Activated gamma-delta T cell (primary cell): ENCODE data around the gene CCDC171.
"Not testable (repeated sequence)": the region's sequence is repeated elsewhere in the genome, so short reads cannot be mapped to it uniquely, and the experiment has no call there.

Experiments
- DNase-seq: peaks from one replicate; lab custom pipeline; 2025; lab: John Stamatoyannopoulos, UW

CCDC171 gene

GRCh38 chr9:15761551-15761950, 208.7 kb downstream of the CCDC171 start:
- DNase-seq: no peak

DNA sequence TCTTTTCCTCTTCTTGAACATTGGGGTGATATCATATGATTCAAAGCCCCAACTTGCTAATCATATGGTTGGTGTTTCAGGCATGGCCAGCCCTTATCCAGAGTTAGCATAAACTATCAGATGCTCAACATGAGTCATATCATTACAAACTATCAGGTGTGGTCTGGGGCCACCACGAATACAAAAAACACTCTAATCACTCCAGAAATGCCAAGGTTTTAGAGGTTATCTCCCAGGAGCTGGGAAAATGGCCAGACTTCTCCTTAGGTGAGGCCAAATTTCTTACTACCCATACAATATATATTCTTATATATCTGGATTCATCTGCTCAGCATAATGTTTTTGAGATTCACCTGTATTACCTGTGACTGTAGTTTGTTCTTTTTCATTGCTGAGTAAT, 210.5 kb downstream of the CCDC171 start:
- DNase-seq: no peak

GRCh38 chr9:15764131-15764530, 211.3 kb downstream of the CCDC171 start:
- no peak for DNase-seq

DNA sequence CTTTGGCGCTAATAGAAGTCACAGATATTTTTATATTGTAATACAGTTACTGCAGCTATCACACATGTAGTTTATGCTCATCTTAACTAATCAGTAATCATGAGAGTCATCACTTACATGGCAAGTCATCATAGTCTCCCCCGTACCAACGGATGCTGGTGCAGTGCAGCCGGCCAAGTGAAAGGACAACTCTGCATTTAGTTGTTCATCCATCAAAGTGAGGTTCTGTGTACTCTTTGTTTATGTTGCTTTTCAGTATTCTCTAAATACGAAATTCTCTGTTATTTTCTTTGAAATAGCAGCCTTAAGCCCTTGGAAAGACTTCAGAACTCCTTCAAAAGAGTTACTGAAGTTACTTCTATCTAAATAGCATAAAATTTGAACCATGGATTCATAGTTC, 216.7 kb downstream of the CCDC171 start:
- DNase-seq: no peak

- DNase-seq: no peak
Measured at GRCh38 chr9:15778861-15779260, 226.0 kb downstream of the CCDC171 start.

DNA sequence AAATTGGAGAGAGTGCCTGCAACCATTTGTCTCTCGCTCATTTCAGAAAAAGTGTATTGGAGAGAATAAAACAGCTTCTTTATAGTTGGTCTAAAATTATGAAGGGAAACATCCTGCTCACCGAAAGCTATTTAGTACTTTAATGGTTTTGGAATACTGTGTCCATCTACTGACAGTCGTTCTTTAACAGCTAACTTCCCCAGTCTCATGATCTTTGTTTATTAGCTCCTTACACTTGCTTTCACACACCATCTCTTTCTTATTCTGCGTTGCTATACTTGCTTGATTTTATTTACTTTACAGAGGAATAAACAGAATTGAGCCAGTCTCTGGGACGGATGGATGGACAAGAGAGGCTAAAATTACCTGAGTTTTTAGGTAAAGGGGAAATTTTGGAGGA, 229.3 kb downstream of the CCDC171 start:
- no peak for DNase-seq

DNA sequence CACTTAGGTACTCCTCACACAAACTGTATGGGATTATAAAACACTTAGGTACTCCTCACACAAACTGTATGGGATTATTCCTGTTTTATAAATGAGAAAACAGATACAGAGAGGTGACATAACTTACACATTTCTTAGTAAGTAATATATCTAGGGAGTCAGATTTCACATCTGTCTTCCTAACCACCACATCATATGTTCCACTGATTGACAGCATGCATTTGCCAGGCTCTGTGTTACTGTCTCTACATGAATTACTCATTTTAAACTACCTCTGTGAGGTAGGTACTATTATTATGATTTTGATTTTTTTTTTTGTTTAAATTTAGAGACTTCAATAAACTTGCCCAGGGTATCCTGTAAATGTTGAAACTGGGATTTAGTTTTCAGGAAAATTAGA, 232.7 kb downstream of the CCDC171 start:
- no peak for DNase-seq

- DNase-seq: no peak
Measured at GRCh38 chr9:15786616-15787015, 233.8 kb downstream of the CCDC171 start.

DNA sequence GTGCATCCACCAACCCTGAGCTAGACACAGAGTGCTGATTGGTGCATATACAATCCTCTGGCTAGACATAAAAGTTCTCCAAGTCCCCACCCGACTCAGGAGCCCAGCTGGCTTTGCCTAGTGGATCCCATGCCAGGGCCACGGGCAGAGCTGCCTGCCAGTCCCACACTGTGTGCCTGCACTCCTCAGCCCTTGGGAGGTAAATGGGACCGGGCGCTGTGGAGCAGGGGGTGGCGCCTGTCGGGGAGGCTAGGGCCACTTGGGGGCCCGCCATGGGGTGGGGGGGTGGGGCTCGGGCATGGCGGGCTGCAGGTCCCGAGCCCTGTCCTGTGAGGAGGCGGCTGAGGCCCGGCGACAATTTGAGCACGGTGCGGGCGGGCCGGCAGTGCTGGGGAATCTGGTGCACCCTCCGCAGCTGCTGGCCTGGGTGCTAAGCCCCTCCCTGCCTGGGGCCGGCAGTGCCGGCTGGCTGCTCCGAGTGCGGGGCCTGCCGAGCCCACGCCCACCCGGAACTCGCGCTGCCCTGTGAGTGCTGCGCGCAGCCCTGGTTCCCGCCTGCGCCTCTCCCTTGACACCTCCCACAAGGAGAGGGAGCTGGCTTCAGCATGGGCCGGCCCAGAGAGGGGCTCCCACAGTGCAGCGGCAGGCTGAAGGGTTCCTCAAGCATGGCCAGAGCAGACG, 257.5 kb downstream of the CCDC171 start:
- DNase-seq: not testable (repeated sequence)

DNA sequence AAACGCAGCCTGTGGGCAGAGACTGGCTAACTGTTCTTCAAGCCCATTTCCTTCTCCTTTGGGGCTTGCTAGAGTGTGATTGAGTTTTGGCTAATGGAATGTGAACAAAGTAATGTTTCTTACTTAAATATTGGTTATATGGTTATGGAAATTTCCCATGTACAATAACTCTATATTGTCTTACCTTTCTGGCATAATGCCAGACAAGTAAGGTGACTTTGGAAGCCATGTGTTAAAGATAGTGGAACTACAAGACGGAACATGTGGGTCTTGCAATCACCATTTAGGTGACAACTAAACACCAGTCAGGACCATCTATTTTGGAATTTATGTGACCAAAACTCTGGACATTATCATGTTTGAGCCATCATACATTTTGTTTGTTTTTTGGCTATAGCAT, 260.2 kb downstream of the CCDC171 start:
- no peak for DNase-seq

GRCh38 chr9:15824310-15824709, 271.5 kb downstream of the CCDC171 start:
- no peak for DNase-seq

- DNase-seq: no peak
Measured at GRCh38 chr9:15831384-15831783, 278.5 kb downstream of the CCDC171 start.

- no peak for DNase-seq
Measured at GRCh38 chr9:15834541-15834940, 281.7 kb downstream of the CCDC171 start.

DNA sequence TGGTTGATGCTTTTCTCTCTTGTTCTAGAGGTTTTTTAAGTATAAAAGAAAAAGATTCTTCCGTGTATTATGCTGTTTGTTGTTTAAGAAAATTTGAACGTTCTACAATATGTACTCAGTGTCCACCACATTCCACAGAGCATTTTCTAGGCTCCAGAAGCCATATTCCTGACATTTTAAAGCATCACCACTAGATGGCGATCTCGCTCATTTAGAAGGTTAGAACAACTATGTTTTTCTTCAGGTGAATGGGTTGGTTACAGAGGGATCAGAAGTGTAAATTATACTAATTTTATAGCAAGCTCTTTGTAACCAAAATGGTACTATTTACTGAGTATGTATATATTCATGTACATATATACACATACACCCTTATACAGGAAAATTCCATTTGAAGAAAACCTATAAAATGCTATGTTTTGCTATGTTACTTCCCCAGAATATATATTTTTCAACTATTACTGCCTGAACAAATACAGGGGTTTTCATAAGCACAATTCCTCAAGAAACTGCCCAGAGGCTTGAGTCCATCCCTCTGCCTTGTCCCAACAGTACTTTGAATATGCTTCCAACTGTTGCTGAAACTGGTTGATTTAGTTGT, 284.3 kb downstream of the CCDC171 start:
- DNase-seq: no peak

DNA sequence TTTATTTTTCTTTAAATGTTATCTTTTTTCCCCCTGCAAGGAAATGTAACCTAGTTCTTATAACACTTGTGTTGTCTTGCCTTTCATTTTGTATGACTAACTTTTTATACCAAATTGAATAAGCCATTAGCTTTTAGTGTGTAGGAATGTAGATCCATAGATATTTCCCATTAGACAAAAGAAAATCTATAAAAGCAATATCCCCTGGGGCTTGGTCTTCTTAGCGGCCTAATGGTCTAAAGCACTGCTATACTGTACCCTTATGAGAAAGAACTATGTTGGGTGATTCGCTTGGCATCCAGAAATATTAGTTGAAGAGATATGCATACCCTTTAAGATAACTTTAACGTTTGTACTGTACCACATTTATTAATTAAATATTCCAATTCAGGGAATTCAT, 289.2 kb downstream of the CCDC171 start:
- no peak for DNase-seq

DNA sequence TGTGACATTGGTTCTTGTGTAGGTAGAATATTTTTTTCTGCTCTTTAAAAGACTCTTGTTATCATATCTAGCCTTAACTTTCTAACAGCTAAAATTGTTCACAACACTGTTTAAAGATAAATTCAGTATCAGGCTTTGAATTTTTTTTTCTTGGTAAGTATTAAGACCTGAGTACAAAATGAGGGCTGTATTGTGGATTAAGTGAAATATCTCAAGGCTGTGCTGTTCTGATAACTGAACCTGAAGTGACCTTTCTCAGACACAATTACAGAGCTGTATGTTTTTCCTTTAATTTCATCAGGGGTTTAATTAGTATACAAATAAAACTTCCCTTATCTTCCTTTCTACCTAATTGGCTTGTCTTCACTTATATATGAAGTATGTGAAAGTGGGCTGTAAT, 290.5 kb downstream of the CCDC171 start:
- no peak for DNase-seq

GRCh38 chr9:15843931-15844330, 291.1 kb downstream of the CCDC171 start:
- no peak for DNase-seq

GRCh38 chr9:15846611-15847010, 293.8 kb downstream of the CCDC171 start:
- DNase-seq: no peak

- no peak for DNase-seq
Measured at GRCh38 chr9:15849871-15850270, 297.0 kb downstream of the CCDC171 start.

GRCh38 chr9:15851766-15852165, 298.9 kb downstream of the CCDC171 start:
- no peak for DNase-seq

DNA sequence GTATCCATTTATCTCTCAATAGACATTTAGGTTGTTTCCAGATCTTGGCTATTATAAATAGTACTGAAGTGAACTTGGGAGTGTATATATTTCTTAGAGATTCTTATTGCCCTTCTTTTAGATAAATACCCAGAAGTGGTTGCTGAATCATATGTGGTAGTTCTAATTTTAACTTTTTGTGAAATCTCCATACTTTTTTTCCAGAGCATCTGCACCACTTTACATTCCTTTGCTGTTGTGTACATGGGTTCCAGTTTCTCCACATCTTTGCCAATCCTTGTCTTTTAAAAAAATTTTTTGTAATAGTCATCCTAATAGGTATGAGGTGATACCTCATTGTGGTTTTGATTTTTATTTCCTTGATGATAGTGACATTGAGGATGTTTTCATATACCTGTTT, 303.7 kb downstream of the CCDC171 start:
- DNase-seq: no peak

DNA sequence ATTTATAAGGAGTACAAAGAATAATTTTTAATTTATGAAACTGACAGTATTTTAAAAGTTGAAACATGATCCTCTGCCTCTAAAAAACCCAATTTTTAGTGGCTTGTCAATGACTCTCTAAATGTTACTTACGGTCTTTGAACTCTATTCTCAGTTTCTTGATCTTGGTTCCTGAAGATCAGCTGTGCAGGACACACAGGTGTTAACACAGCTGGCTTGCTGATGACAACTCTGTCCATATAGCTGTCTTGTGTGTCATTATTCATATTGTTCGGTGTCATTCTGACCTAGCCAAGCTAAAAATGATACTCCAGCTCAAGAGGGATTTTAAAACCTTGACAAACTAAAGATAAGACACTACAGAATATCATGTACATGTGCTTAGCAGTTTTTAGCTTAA, 314.5 kb downstream of the CCDC171 start:
- DNase-seq: no peak

- no peak for DNase-seq
Measured at GRCh38 chr9:15867988-15868387, 315.1 kb downstream of the CCDC171 start.

DNA sequence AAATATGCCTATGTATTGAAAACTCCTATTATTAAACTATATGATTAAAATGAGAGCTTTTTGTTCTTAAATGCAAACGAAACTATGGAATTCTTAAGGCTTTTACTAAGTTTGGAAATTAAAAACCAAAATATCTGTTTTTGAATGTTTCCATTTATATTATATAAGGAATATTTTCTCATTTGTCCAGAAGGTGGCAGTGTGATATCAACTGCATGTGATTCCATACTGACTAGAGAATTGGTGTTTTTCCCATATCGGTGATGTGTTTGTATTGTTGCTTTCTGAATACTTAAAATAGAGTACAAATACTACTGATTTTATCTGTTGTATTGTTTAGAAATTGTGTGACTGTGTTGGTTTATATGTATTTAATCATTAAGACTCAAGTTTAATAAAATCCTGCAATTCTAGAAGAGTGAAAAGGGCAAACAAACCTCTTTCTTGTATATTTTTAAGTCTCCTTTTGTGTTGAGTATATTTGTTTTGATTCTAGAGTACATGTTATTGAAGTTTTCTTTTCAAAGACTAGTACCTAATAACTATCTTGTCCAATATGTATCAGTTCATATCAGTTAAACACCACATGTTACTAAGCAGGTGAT, 320.8 kb downstream of the CCDC171 start:
- no peak for DNase-seq
